Tibial nerve (tissue), 4 donors: ENCODE results near the gene SLMAP. TPM values are rescaled to one million over a fixed set of nuclear protein-coding genes. Genes with fewer than 3 reads are reported as not detected.
"Not testable (repeated sequence)": the region's sequence is repeated elsewhere in the genome, so short reads cannot be mapped to it uniquely, and the experiment has no call there.

ENCODE experiments used
- DNase-seq, 2 donors: peaks; one replicate each; pipeline ENCODE4 v3.0.0-alpha.2; 2019; ENCODE audit warnings: low spot score in 2 of 2
- H3K27ac ChIP-seq, 4 donors: fragments of 200-600 bp; sonication (generic) in 3 of 4; one replicate each; pipeline ENCODE4 v1.5.1; 2017 to 2019; ENCODE audit warnings: mild to moderate bottlenecking in 1 of 4
- H3K27me3 ChIP-seq, 2 donors: fragments of 200-600 bp; sonication (generic) in 1 of 2; one replicate each; pipeline versions ENCODE4 v1.5.1 to v1.6.0; 2017 to 2019
- H3K36me3 ChIP-seq, 3 donors: fragments of 200-600 bp; sonication (generic); one replicate each; pipeline ENCODE4 v1.5.1; 2018 to 2019
- H3K4me1 ChIP-seq, 4 donors: fragments of 200-600 bp; sonication (generic) in 3 of 4; one replicate each; pipeline ENCODE4 v1.5.1; 2017 to 2019
- H3K4me3 ChIP-seq, 4 donors: fragments of 200-600 bp; sonication (generic) in 3 of 4; one replicate each; pipeline ENCODE4 v1.5.1; 2017 to 2019; ENCODE audit warnings: mild to moderate bottlenecking in 1 of 4, moderate library complexity in 1 of 4
- H3K9me3 ChIP-seq, 4 donors: fragments of 200-600 bp; sonication (generic) in 3 of 4; one replicate each; pipeline ENCODE4 v1.5.1; 2017 to 2019
- CTCF ChIP-seq, 5 experiments: fragments of 200-600 bp in 3 of 5; fragments of 450-650 bp in 2 of 5; sonication (generic) in 3 of 5; IDR thresholded peaks; one replicate each; pipeline ENCODE4 v1.5.1; 2016 to 2019; ENCODE audit warnings: antibody characterized with exemption in 5 of 5, mild to moderate bottlenecking in 3 of 5, moderate library complexity in 2 of 5
- EP300 ChIP-seq, 2 donors: sonication (generic); formaldehyde crosslinking; IDR thresholded peaks; one replicate each; pipeline ENCODE4 v1.6.1; 2017; ENCODE audit warnings: antibody characterized with exemption in 2 of 2, mild to moderate bottlenecking in 1 of 2
- POLR2A ChIP-seq, 2 donors: fragments of 450-650 bp; IDR thresholded peaks; one replicate each; pipeline ENCODE4 v1.6.1; 2017; ENCODE audit warnings: antibody characterized with exemption in 2 of 2, mild to moderate bottlenecking in 2 of 2, moderate library complexity in 2 of 2
- WGBS, 2 donors: methylation state at CpG; one replicate each; pipeline ENCODE4 v1.1.5; 2018; 5-methylcytosine and 5-hydroxymethylcytosine counted together
- total RNA-seq, 4 donors: library from RNA; depleted of rRNA; stranded (reverse); fragments of >200 nt; gene quantifications; one replicate each; pipeline ENCODE4 v1.1.0, GENCODE V29; 2016

Gene SLMAP
- total RNA-seq, 4 donors from 2014 or later = 66.6 to 101 (median 87.4) TPM

DNA sequence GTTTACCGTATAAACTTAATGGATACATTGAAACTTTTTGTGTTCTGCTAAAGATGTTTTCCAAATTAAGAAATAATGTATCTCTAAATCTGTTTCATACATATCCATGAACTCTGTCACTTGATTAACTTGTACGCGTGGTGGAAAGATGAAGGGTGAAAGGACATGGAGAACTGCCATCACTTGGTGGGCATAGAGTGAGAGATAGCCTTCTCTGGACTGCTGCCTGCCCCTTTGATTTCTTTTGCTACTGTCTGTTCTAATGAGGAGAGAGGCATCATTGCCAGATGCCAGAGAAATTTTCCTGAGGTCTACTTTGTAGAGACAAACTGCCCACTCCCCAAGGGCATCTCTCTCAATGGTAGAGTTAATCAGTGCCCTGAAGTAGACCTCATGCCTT is 120.5 kb downstream of the SLMAP start:
- Histone ChIP-seq H3K9me3 (no peaks in the 10 kb centered on the region), H3K4me3 (no peak overlapping the region), H3K36me3 (peaks cover 0 to 38% (median 0%) of the 10 kb centered on the region in 3 donors), H3K27me3 (no peaks in the 10 kb centered on the region), H3K4me1 (peaks cover 0 to 4% (median 0%) of the 10 kb centered on the region in 4 donors), H3K27ac (peak overlapping the region in 1 of 4 donors; percentile 45)
- TF ChIP-seq CTCF (IDR thresholded peaks at IDR 0.05) = no peak
- TF ChIP-seq EP300 (IDR thresholded peaks at IDR 0.05) = no peak
- TF ChIP-seq POLR2A (IDR thresholded peaks at IDR 0.05) = no peak
- WGBS, 2 donors = 73 to 83% methylated on average over 3 of the region's 3 CpGs
- DNase-seq = no peak

GRCh38 chr3:57877116-57877515 is 121.0 kb downstream of the SLMAP start:
- Histone ChIP-seq H3K4me3 (no peak overlapping the region), H3K27ac (peak overlapping the region in 1 of 4 donors; percentile 45), H3K27me3 (no peaks in the 10 kb centered on the region), H3K36me3 (peaks cover 0 to 33% (median 0%) of the 10 kb centered on the region in 3 donors), H3K4me1 (peaks cover 0 to 4% (median 0%) of the 10 kb centered on the region in 4 donors), H3K9me3 (no peaks in the 10 kb centered on the region)
- WGBS, 2 donors = 58 to 69% methylated on average over 2 of the region's 2 CpGs
- no peak for TF ChIP-seq CTCF (IDR thresholded peaks at IDR 0.05)
- no peak for TF ChIP-seq EP300 (IDR thresholded peaks at IDR 0.05)
- no peak for TF ChIP-seq POLR2A (IDR thresholded peaks at IDR 0.05)
- no peak for DNase-seq

- H3K9me3 ChIP-seq, DNase-seq, H3K4me1 ChIP-seq, H3K27ac ChIP-seq, H3K27me3 ChIP-seq, H3K4me3 ChIP-seq: not testable (repeated sequence)
- WGBS, 2 donors = 86 to 94% methylated on average over 5 of the region's 5 CpGs
- peaks cover 0 to 30% (median 0%) of the 10 kb centered on the region in 3 donors for H3K36me3 ChIP-seq
Measured at GRCh38 chr3:57884436-57884835, 128.3 kb downstream of the SLMAP start.

GRCh38 chr3:57889807-57890206 is 133.7 kb downstream of the SLMAP start:
- no peaks in the 10 kb centered on the region for H3K4me1 ChIP-seq
- no peaks in the 10 kb centered on the region for H3K9me3 ChIP-seq
- H3K27ac ChIP-seq = peak overlapping the region in 2 of 4 donors; percentile 42 to 44
- TF ChIP-seq CTCF (IDR thresholded peaks at IDR 0.05) = no peak
- TF ChIP-seq EP300 (IDR thresholded peaks at IDR 0.05) = peak in 1 of 2 donors; percentile 45
- peaks cover 0 to 20% (median 0%) of the 10 kb centered on the region in 3 donors for H3K36me3 ChIP-seq
- H3K27me3 ChIP-seq = no peaks in the 10 kb centered on the region
- 62 to 65% methylated on average over 6 of the region's 6 CpGs for WGBS, 2 donors
- H3K4me3 ChIP-seq = no peak overlapping the region
- DNase-seq = no peak

- Histone ChIP-seq H3K27ac (peak overlapping the region in 3 of 4 donors; percentile 29 to 44 (median 42)), H3K27me3 (no peaks in the 10 kb centered on the region), H3K36me3 (peaks cover 0 to 20% (median 0%) of the 10 kb centered on the region in 3 donors), H3K4me3 (no peak overlapping the region), H3K9me3 (no peaks in the 10 kb centered on the region), H3K4me1 (peaks cover 0 to 4% (median 0%) of the 10 kb centered on the region in 4 donors)
- 47 to 75% methylated on average over 2 of the region's 2 CpGs for WGBS, 2 donors
- TF ChIP-seq CTCF (IDR thresholded peaks at IDR 0.05) (no peak), POLR2A (IDR thresholded peaks at IDR 0.05) (no peak), EP300 (IDR thresholded peaks at IDR 0.05) (no peak)
- no peak for DNase-seq
Measured at GRCh38 chr3:57890874-57891273, 134.8 kb downstream of the SLMAP start.

- WGBS, 2 donors = 92 to 98% methylated on average over 3 of the region's 3 CpGs
- Histone ChIP-seq H3K36me3 (peaks cover 0 to 20% (median 1%) of the 10 kb centered on the region in 3 donors), H3K4me3 (no peak overlapping the region), H3K4me1 (peaks cover 0 to 10% (median 0%) of the 10 kb centered on the region in 4 donors), H3K27me3 (no peaks in the 10 kb centered on the region), H3K27ac (no peak overlapping the region), H3K9me3 (no peaks in the 10 kb centered on the region)
- no peak for DNase-seq
- TF ChIP-seq EP300 (IDR thresholded peaks at IDR 0.05) (no peak), CTCF (IDR thresholded peaks at IDR 0.05) (no peak), POLR2A (IDR thresholded peaks at IDR 0.05) (no peak)
Measured at GRCh38 chr3:57892423-57892822, 136.3 kb downstream of the SLMAP start.
